ENCODE data around the gene GATC.

The GATC gene

GRCh38 chr12:120479458-120479857, 33.2 kb downstream of the GATC start:
- ATAC-seq (ENCODE audit: insufficient read depth, low read depth) (no peak), DNase-seq (no peak)
- H3K79me2 ChIP-seq (ENCODE audit: insufficient read depth, low read length) = no peaks in the 10 kb centered on the region
- no peaks in the 10 kb centered on the region; the same call in 1 of the 2 replicates for H3K36me3 ChIP-seq (ENCODE audit: insufficient read depth, low read length)
- no peak overlapping the region for H3K9ac ChIP-seq (ENCODE audit: low read depth, low read length)
- H4K20me1 ChIP-seq (ENCODE audit: insufficient read depth, low read length) = no peaks in the 10 kb centered on the region; the same call in 1 of the 2 replicates
- no peak overlapping the region for H2AFZ ChIP-seq (ENCODE audit: low read depth, low read length)
- H3K4me1 ChIP-seq (ENCODE audit: insufficient read depth, low read length) = no peaks in the 10 kb centered on the region
- no peak overlapping the region for H3K4me2 ChIP-seq (ENCODE audit: insufficient read depth, low read length)
- no peaks in the 10 kb centered on the region for H3K9me3 ChIP-seq (ENCODE audit: insufficient read depth, low read length, severe bottlenecking)
- no peak overlapping the region for H3K27ac ChIP-seq (ENCODE audit: low read length)
- TF ChIP-seq CTCF (IDR thresholded peaks at IDR 0.05; ENCODE audit: borderline replicate concordance, extremely low read depth, low read length, poor library complexity, severe bottlenecking) (no peak), EZH2 (IDR thresholded peaks at IDR 0.05; ENCODE audit: borderline replicate concordance, low read depth, low read length, severe bottlenecking) (no peak)
- H3K4me3 ChIP-seq (ENCODE audit: low read depth in 1 of 2, low read length in 2 of 2) = no peak overlapping the region
- H3K27me3 ChIP-seq (ENCODE audit: insufficient read depth, low read length, poor library complexity) = no peaks in the 10 kb centered on the region

- no peaks in the 10 kb centered on the region for H3K27me3 ChIP-seq (ENCODE audit: insufficient read depth, low read length, poor library complexity)
- no peak for TF ChIP-seq CTCF (IDR thresholded peaks at IDR 0.05; ENCODE audit: borderline replicate concordance, extremely low read depth, low read length, poor library complexity, severe bottlenecking)
- TF ChIP-seq EZH2 (IDR thresholded peaks at IDR 0.05; ENCODE audit: borderline replicate concordance, low read depth, low read length, severe bottlenecking) = no peak
- no peaks in the 10 kb centered on the region for H3K9me3 ChIP-seq (ENCODE audit: insufficient read depth, low read length, severe bottlenecking)
- H3K4me2 ChIP-seq (ENCODE audit: insufficient read depth, low read length) = no peak overlapping the region
- no peak overlapping the region for H3K4me3 ChIP-seq (ENCODE audit: low read depth in 1 of 2, low read length in 2 of 2)
- no peak overlapping the region for H3K9ac ChIP-seq (ENCODE audit: low read depth, low read length)
- no peaks in the 10 kb centered on the region for H3K4me1 ChIP-seq (ENCODE audit: insufficient read depth, low read length)
- no peaks in the 10 kb centered on the region; the same call in 1 of the 2 replicates for H4K20me1 ChIP-seq (ENCODE audit: insufficient read depth, low read length)
- H3K36me3 ChIP-seq (ENCODE audit: insufficient read depth, low read length) = no peaks in the 10 kb centered on the region; the same call in 1 of the 2 replicates
- DNase-seq = no peak
- H3K27ac ChIP-seq (ENCODE audit: low read length) = no peak overlapping the region
- no peak overlapping the region for H2AFZ ChIP-seq (ENCODE audit: low read depth, low read length)
- no peak for ATAC-seq (ENCODE audit: insufficient read depth, low read depth)
- H3K79me2 ChIP-seq (ENCODE audit: insufficient read depth, low read length) = no peaks in the 10 kb centered on the region
These were observed 34.0 kb downstream of the GATC start for GRCh38 chr12:120480211-120480610.

- Histone ChIP-seq H2AFZ (ENCODE audit: low read depth, low read length) (no peak overlapping the region), H3K36me3 (ENCODE audit: insufficient read depth, low read length) (no peaks in the 10 kb centered on the region; the same call in 1 of the 2 replicates), H3K4me3 (ENCODE audit: low read depth in 1 of 2, low read length in 2 of 2) (no peak overlapping the region), H3K9ac (ENCODE audit: low read depth, low read length) (no peak overlapping the region), H3K79me2 (ENCODE audit: insufficient read depth, low read length) (no peaks in the 10 kb centered on the region), H3K27me3 (ENCODE audit: insufficient read depth, low read length, poor library complexity) (no peaks in the 10 kb centered on the region), H3K27ac (ENCODE audit: low read length) (no peak overlapping the region), H3K4me2 (ENCODE audit: insufficient read depth, low read length) (no peak overlapping the region), H4K20me1 (ENCODE audit: insufficient read depth, low read length) (no peaks in the 10 kb centered on the region), H3K9me3 (ENCODE audit: insufficient read depth, low read length, severe bottlenecking) (no peaks in the 10 kb centered on the region), H3K4me1 (ENCODE audit: insufficient read depth, low read length) (no peaks in the 10 kb centered on the region)
- ATAC-seq (ENCODE audit: insufficient read depth, low read depth) = no peak
- TF ChIP-seq EZH2 (IDR thresholded peaks at IDR 0.05; ENCODE audit: borderline replicate concordance, low read depth, low read length, severe bottlenecking) = no peak
- TF ChIP-seq CTCF (IDR thresholded peaks at IDR 0.05; ENCODE audit: borderline replicate concordance, extremely low read depth, low read length, poor library complexity, severe bottlenecking) = no peak
- DNase-seq = no peak
These were observed 35.0 kb downstream of the GATC start for GRCh38 chr12:120481022-120481767.

Measured in DND-41 (cell line).